Esophagus (tissue), 2 donors: Measurements from ENCODE around the gene SIN3A. TPM values are rescaled to one million over a fixed set of nuclear protein-coding genes. Genes with fewer than 3 reads are reported as not detected.
"Not testable (repeated sequence)": the region's sequence is repeated elsewhere in the genome, so short reads cannot be mapped to it uniquely, and the experiment has no call there.

Source experiments
- H3K27ac ChIP-seq, 2 donors: one replicate each; pipeline ENCODE4 v1.5.1; 2013; ENCODE audit warnings: low read depth in 2 of 2, mild to moderate bottlenecking in 2 of 2, inconsistent platforms in 1 of 2, low read length in 1 of 2, moderate library complexity in 1 of 2
- H3K27me3 ChIP-seq, 2 donors: one replicate each; pipeline ENCODE4 v1.6.1; 2013; ENCODE audit warnings: low read length in 2 of 2, control low read depth in 1 of 2, mild to moderate bottlenecking in 1 of 2; ENCODE audit not compliant: insufficient read depth in 2 of 2, control insufficient read depth in 1 of 2
- H3K36me3 ChIP-seq, 2 donors: one replicate each; pipeline ENCODE4 v1.6.1; 2013; ENCODE audit warnings: low read length in 1 of 2; ENCODE audit not compliant: control insufficient read depth in 2 of 2, insufficient read depth in 2 of 2
- H3K4me1 ChIP-seq, 2 donors: one replicate each; pipeline ENCODE4 v1.6.1; 2013; ENCODE audit warnings: low read length in 1 of 2; ENCODE audit not compliant: control insufficient read depth in 2 of 2, insufficient read depth in 2 of 2
- H3K4me3 ChIP-seq, 2 donors: one replicate each; pipeline ENCODE4 v1.5.1; 2013; ENCODE audit warnings: low read length in 2 of 2, mild to moderate bottlenecking in 2 of 2, low read depth in 1 of 2, moderate library complexity in 1 of 2
- H3K9me3 ChIP-seq, 2 donors: one replicate each; pipeline ENCODE4 v1.6.1; 2013; ENCODE audit warnings: mild to moderate bottlenecking in 2 of 2, low read depth in 1 of 2, low read length in 1 of 2, moderate library complexity in 1 of 2; ENCODE audit not compliant: control insufficient read depth in 2 of 2, insufficient read depth in 1 of 2
- WGBS, 2 donors: extraction: QIAGEN DNeasy Blood & Tissue Kit; methylation state at CpG; one replicate each; pipeline ENCODE4 v1.1.7; 2013; 5-methylcytosine and 5-hydroxymethylcytosine counted together
- polyA plus RNA-seq, 2 donors: library from polyadenylated mRNA; stranded (reverse); fragments of 200-250 nt; gene quantifications; one replicate each; pipeline ENCODE4 v1.2.3, GENCODE V29; 2013
- donor health status: healthy with polysubstance abuse.
- donor health status: Bipolar disorder and iron deficiency.

SIN3A gene
- polyA plus RNA-seq, 2 donors, result 7.2 to 10.4 TPM

DNA sequence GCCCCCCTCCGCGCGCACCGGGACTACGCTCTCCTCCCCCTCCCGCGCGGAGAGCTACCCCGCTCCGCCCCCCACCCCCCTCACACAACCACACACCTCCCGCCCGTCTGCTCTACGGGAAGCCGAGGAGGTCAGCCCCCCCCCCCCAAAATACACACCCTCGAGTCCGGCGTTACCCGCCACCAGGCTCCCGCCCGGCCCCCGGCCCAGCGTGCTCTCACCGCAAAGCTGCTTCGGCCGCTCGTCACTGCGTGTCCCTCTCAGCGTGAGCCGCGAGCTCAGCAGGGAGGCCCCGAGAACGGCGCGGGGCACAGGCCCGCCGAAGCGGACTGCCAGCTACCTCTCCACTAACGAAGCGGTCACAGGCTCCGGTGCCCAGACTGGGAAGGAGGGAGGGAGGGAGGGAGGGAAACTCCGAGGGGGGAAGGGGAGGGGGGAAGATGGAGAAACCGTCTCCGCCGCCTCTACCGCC is 252 bp downstream of the SIN3A start:
- Histone ChIP-seq H3K27ac (peak overlapping the region; percentile 95 to 100), H3K4me3 (peak overlapping the region; percentile 71 to 82), H3K4me1 (peaks cover 0 to 6% of the 10 kb centered on the region in 2 donors), H3K9me3 (no peaks in the 10 kb centered on the region), H3K27me3 (no peaks in the 10 kb centered on the region), H3K36me3 (no peaks in the 10 kb centered on the region)
- 1% methylated on average over 36 to 43 of the region's 45 CpGs for WGBS, 2 donors

DNA sequence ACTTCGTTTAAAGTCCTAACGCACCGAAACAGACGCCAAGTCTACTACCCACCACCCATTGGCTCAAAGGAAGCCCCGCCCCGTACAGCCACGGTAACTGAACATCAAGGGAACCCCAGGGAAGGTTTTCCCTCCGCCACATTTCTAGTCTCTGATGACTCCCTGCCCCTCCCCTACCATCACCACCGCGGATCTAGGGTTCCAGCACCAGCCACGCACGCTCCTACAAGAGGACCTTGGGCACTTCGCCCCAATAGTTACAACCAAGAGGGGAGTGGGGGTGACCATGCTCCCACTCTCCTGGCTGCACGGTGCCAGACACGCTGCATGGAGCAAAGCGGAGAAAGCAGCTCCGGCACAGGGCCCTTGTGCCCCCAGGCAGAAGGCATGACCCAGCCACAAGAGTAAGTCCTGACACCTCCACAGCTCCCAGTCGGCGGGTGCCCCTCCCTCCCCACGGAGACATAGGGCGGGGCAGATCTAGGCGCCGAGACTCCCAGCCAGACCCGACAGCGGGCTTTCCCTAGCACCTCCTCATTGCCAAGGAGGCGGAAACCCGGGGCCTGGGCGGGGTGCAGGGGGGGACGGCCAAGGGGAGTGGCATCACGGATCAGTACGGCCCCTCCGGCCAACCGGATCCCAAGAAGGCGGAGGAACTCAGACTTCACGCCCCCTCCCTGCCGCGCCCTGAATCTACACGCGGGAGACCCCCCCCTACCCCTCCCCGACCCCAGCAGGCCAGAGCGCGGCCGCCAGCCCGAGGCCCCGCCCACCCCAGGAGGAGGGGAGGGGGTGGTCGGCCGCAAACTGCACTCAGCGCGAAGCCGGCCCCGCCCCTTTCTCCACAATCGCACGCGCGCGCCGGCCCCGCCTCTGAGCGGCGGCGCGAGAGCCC is 936 bp downstream of the SIN3A start:
- no peaks in the 10 kb centered on the region for H3K9me3 ChIP-seq
- peak overlapping the region; percentile 95 to 100 for H3K27ac ChIP-seq
- no peaks in the 10 kb centered on the region for H3K36me3 ChIP-seq
- no peaks in the 10 kb centered on the region for H3K27me3 ChIP-seq
- 0 to 1% methylated on average over 45 to 62 of the region's 62 CpGs for WGBS, 2 donors
- H3K4me1 ChIP-seq, result peaks cover 0 to 6% of the 10 kb centered on the region in 2 donors
- peak overlapping the region; percentile 71 to 82 for H3K4me3 ChIP-seq

DNA sequence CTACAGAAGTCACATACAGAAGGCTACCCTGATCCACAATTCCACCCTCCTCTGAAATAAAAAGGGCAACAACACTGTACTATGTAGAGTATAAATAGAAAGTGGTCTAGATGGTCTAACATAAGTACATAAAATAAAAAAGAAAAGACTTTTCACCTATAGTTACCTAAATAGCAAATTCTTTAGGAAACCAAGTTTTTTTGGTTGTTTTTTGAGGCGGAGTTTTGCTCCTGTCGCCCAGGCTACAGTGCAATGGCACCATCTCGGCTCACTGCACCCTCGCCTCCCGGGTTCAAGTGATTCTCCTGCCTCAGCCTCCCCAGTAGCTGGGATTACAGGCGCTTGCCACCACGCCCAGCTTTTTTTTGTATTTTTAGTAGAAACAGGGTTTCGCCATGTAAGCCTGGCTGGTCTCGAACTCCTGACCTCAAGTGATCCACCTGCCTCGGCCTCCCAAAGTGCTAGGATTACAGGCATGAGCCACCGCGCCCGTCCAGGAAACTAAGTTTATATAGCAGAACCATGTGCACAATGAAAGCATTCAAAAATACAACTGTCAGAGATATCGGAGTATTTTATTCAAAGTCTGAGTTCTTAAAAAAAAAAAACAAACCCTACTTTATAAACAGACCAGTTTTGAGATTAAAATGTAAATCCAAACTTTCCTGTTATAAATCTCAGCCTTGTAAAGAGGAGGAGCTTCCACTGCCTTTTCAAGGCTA is 1.7 kb downstream of the SIN3A start:
- Histone ChIP-seq H3K4me3 (peak overlapping the region; percentile 71 to 82), H3K9me3 (no peaks in the 10 kb centered on the region), H3K27me3 (no peaks in the 10 kb centered on the region), H3K4me1 (peaks cover 0 to 6% of the 10 kb centered on the region in 2 donors), H3K36me3 (no peaks in the 10 kb centered on the region), H3K27ac (peak overlapping the region; percentile 95 to 100)
- 32 to 36% methylated on average over 14 of the region's 14 CpGs for WGBS, 2 donors

DNA sequence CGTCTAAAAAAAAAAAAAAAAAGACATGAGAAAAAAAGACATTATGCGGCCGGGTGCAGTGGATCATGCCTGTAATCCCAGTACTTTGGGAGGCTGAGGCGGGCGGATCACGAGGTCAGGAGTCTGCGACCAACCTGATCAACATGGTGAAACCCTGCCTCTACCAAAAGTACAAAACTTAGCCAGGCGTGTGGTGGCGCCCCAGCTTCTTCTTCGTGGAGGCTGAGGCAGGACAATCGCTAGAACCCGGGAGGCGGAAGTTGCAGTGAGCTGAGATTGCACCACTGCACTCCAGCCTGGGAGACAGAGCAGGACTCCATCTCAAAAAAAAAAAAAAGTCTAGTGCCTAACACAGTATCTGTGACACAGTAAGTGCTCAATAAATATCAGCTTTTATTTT is 3.3 kb downstream of the SIN3A start:
- not testable (repeated sequence) for H3K27ac ChIP-seq, H3K9me3 ChIP-seq, H3K4me3 ChIP-seq, H3K36me3 ChIP-seq, H3K27me3 ChIP-seq, H3K4me1 ChIP-seq
- WGBS, 2 donors, result 88 to 90% methylated on average over 13 of the region's 13 CpGs

DNA sequence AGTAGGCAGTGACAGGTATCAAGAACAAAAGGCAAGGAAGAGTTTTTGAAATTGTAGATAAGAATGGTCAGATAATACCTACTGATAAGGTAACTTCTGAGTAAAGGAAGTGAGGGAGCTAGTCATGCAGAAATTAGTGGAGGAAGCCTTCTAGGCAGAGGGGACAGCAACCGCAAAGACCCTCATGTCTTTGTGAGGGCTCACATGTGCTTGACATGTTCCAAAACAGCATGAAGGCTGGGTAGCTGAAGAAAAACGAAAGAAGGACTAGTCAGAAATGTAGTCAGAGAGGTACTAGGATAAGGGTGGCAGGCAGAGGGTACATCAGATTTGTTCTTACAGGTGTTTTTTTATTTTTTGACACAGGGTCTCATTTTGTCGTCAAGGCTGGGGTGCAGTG is 5.3 kb downstream of the SIN3A start:
- no peaks in the 10 kb centered on the region for H3K9me3 ChIP-seq
- H3K4me3 ChIP-seq, result no peak overlapping the region
- no peaks in the 10 kb centered on the region for H3K4me1 ChIP-seq
- H3K36me3 ChIP-seq, result no peaks in the 10 kb centered on the region
- H3K27me3 ChIP-seq, result no peaks in the 10 kb centered on the region
- 60 to 81% methylated on average over 3 of the region's 3 CpGs for WGBS, 2 donors
- peak overlapping the region in 1 of 2 donors; percentile 14 for H3K27ac ChIP-seq

DNA sequence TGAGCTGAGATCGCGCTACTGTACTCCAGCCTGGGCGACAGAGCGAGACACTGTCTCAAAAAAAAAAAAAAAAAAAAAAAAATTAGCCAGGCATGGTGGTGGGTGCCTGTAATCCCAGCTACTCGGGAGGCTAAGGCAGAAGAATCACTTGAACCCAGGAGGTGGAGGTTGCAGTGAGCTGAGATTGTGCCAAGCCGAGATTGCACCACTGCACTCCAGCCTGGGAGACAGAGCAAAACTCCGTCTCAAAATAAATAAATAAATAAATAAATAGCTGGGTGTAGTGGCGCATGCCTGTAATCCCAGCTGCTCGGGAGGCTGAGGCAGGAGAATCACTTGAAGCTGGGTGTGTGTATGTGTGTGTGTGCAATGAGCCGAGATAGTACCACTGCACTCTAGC is 6.2 kb downstream of the SIN3A start:
- not testable (repeated sequence) for H3K4me1 ChIP-seq, H3K36me3 ChIP-seq, H3K9me3 ChIP-seq, H3K27me3 ChIP-seq, H3K27ac ChIP-seq, H3K4me3 ChIP-seq
- 90 to 96% methylated on average over 10 of the region's 10 CpGs for WGBS, 2 donors

DNA sequence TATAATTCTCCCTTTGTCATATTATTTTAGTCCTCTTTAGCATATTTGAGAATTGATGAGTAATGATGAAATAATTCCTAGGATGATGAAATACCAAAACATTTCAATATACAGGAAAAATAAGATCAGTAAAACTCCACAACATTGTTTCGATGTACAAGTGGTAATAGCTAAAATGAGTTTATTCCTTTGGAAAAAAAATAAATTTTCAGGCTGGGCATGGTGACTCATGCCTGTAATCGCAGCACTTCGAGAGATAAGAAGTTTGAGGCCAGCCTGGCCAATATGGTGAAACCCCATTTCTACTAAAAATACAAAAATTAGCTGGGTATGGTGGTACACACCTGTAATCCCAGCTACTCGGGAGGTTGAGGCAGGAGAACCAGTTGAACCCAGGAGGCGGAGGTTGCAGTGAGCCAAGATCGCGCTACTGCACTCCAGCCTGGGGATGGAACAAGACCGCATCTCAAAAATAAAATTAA is 7.5 kb downstream of the SIN3A start:
- not testable (repeated sequence) for H3K36me3 ChIP-seq, H3K27me3 ChIP-seq, H3K4me1 ChIP-seq, H3K4me3 ChIP-seq, H3K27ac ChIP-seq, H3K9me3 ChIP-seq
- WGBS, 2 donors, result 89% methylated on average over 8 of the region's 8 CpGs

DNA sequence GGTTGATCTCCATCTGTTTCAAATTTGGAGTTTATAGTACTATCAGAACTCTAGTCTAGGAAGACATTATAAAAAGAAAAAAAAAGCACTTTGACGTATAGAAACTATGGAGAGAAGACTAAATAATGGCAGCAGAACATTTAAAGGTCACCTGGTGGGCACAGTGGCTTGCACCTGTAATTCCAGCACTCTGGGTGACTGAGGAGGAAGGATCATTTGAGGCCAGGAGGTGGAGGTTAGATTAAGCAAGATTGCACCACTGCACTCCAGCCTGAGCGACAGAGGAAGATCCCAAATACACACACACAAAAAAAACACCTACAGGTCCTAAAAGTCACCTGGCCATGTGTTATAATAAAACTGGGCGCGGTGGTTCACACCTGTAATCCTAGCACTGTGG is 13.8 kb downstream of the SIN3A start:
- H3K9me3 ChIP-seq, result no peaks in the 10 kb centered on the region
- no peak overlapping the region for H3K4me3 ChIP-seq
- no peaks in the 10 kb centered on the region for H3K4me1 ChIP-seq
- 87 to 90% methylated on average over 4 of the region's 4 CpGs for WGBS, 2 donors
- H3K27ac ChIP-seq, result peak overlapping the region in 1 of 2 donors; percentile 25
- no peaks in the 10 kb centered on the region for H3K36me3 ChIP-seq
- H3K27me3 ChIP-seq, result no peaks in the 10 kb centered on the region

DNA sequence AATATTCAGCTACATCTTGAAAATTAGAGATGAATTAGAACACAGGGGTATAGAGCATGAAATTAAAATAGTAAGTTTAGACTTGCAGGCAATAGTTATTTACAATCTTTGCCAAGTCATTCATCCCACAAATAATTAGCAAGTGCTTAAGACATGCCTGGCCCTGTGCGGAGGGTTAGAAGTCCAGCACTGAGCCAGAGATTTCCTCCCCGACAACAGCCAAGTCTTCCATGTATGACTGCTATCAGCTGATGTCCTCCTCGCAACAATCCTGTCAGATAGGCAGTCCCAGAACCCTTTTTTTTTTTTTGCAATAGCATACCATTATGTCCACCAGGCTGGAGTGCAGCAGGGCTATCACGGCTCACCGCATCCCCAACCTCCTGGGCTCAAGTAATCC is 14.6 kb downstream of the SIN3A start:
- no peak overlapping the region for H3K4me3 ChIP-seq
- H3K4me1 ChIP-seq, result no peaks in the 10 kb centered on the region
- WGBS, 2 donors, result 54 to 70% methylated on average over 5 of the region's 5 CpGs
- H3K36me3 ChIP-seq, result no peaks in the 10 kb centered on the region
- peak overlapping the region in 1 of 2 donors; percentile 15 for H3K27ac ChIP-seq
- H3K9me3 ChIP-seq, result no peaks in the 10 kb centered on the region
- H3K27me3 ChIP-seq, result no peaks in the 10 kb centered on the region
